ENCODE results near the gene KLHL29.

DNA sequence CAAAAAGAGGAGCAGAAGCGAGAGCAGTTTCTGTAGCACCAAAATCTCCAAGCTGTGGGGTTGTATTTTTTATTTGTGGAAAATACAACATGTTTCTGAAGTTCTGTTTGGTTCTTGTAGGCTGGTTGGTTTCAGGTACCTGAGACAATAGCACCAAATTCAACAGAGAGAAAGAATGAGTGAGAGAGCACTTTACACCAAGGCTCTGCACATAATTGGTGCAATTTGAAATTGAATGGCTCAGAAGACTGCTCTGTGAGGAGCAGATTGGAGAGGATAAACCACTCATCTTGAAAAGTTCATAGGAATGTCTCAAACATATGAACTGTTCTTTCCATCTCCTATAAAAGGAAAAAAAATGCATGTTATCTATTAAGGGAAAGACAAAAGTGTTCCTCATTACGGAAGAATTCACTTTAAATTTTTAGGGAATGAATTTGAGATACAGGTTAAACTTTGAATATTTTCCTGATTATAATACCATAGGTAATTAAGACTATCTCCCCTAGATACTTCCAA, 366.8 kb downstream of the KLHL29 start:
- TF ChIP-seq, protein P1, sequence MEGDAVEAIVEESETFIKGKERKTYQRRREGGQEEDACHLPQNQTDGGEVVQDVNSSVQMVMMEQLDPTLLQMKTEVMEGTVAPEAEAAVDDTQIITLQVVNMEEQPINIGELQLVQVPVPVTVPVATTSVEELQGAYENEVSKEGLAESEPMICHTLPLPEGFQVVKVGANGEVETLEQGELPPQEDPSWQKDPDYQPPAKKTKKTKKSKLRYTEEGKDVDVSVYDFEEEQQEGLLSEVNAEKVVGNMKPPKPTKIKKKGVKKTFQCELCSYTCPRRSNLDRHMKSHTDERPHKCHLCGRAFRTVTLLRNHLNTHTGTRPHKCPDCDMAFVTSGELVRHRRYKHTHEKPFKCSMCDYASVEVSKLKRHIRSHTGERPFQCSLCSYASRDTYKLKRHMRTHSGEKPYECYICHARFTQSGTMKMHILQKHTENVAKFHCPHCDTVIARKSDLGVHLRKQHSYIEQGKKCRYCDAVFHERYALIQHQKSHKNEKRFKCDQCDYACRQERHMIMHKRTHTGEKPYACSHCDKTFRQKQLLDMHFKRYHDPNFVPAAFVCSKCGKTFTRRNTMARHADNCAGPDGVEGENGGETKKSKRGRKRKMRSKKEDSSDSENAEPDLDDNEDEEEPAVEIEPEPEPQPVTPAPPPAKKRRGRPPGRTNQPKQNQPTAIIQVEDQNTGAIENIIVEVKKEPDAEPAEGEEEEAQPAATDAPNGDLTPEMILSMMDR (conservative IDR thresholded peaks at IDR 0.05; ENCODE audit: low read length): no peak
- TF ChIP-seq EZH2phosphoT487 (IDR thresholded peaks at IDR 0.05; ENCODE audit: borderline replicate concordance): no peak

Measured in Loucy (cell line).